Epithelial cell of proximal tubule (primary cell): ENCODE measurements around the gene CDH4. TPM values are rescaled to one million over a fixed set of nuclear protein-coding genes. Genes with fewer than 3 reads are reported as not detected.
A peak's percentile ranks its signal among the peaks of the same experiment; 100 is the strongest.

ENCODE experiments used
- DNase-seq: peaks from one replicate; pipeline ENCODE4 v3.0.0-alpha.2; 2011; ENCODE audit warnings: low read depth
- H3K4me3 ChIP-seq: 2 replicates; pipeline ENCODE4 v1.5.1; 2011; ENCODE audit warnings: low read depth, mild to moderate bottlenecking, low read length
- CTCF ChIP-seq: conservative IDR thresholded peaks from 2 replicates; pipeline ENCODE4 v1.5.1; 2012; ENCODE audit warnings: low read depth, mild to moderate bottlenecking, low read length
- total RNA-seq: library from RNA; depleted of rRNA; stranded (reverse); fragments of >200 nt; gene quantifications from 2 replicates; pipeline ENCODE4 v1.2.3, GENCODE V29; 2015

The CDH4 gene
- total RNA-seq, 1 donor from 2014 or later = 17.1 TPM

GRCh38 chr20:61236713-61237112 is 15.3 kb upstream of the CDH4 start:
- DNase-seq = no peak

GRCh38 chr20:61238813-61239212 is 13.2 kb upstream of the CDH4 start:
- TF ChIP-seq CTCF = no peak
- H3K4me3 ChIP-seq = no peak overlapping the region
- DNase-seq = no peak

More at GRCh38 chr20:61236713-61237112, 15.3 kb upstream of the CDH4 start:
- no peak for TF ChIP-seq CTCF
- H3K4me3 ChIP-seq = no peak overlapping the region

- no peak for TF ChIP-seq CTCF
- no peak overlapping the region for H3K4me3 ChIP-seq
- no peak for DNase-seq
Measured at GRCh38 chr20:61240814-61241213, 11.2 kb upstream of the CDH4 start.

- no peak overlapping the region for H3K4me3 ChIP-seq
- DNase-seq = no peak
- no peak for TF ChIP-seq CTCF
Measured at GRCh38 chr20:61244213-61244612, 7.8 kb upstream of the CDH4 start.

- no peak overlapping the region for H3K4me3 ChIP-seq
- no peak for TF ChIP-seq CTCF
- no peak for DNase-seq
Measured at GRCh38 chr20:61246269-61246668, 5.8 kb upstream of the CDH4 start.

- no peak overlapping the region for H3K4me3 ChIP-seq
- no peak for TF ChIP-seq CTCF
- no peak for DNase-seq
Measured at GRCh38 chr20:61249626-61250025, 2.4 kb upstream of the CDH4 start.

GRCh38 chr20:61252601-61253263 is 671 bp downstream of the CDH4 start:
- no peak for TF ChIP-seq CTCF
- H3K4me3 ChIP-seq = peak overlapping the region; percentile 56
- no peak for DNase-seq
